ENCODE measurements around the gene MAP4K3. TPM values are rescaled to one million over a fixed set of nuclear protein-coding genes. Genes with fewer than 3 reads are reported as not detected.
"Not testable (repeated sequence)": the region's sequence is repeated elsewhere in the genome, so short reads cannot be mapped to it uniquely, and the experiment has no call there.

MAP4K3 gene
- polyA plus RNA-seq, 3 donors = 5.2 to 11.7 (median 10.3) TPM

DNA sequence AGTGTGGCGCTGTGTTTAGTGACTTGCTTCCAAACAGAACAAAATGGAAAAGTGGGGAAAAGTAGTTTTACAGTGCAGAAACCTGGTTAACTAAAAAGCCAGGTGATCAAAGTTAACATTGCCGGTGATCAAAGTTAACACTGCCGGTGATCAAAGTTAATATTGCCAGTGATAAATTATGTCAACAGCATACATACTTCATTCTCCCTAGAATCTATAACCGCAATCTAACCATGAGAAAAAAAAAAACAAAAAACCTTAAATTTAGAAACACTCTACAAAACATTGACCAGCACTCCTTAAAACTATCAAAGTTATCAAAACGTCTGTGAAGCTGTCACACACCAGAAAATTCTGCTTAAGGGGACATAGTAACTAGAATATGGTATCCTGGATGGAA is 18.6 kb downstream of the MAP4K3 start:
- H3K27ac ChIP-seq (ENCODE audit: low read depth, low read length) = no peak overlapping the region
- 36 to 90% (median 86%) methylated on average over 5 of the region's 5 CpGs for WGBS, 3 donors

DNA sequence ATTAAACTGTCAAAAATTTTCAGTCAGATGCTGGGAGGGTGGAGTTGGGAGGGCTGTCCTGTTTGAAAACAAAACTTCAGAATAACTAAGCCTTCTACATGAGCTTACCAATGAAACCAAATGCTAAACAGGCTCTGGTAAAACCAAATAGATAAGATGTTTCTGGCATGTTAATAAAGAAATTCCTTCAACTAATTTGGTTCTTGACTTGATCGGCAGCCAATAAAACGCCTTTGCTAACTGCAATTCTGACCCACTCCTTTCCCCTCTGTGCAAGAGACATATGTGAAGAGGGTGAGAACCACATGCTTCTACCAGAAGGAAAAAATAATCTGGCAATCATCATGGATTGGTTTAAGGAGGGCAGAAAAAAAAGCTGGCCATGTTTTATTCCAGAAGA is 20.9 kb downstream of the MAP4K3 start:
- 50 to 69% (median 63%) methylated on average over 2 of the region's 2 CpGs for WGBS, 3 donors
- H3K27ac ChIP-seq (ENCODE audit: low read depth, low read length) = no peak overlapping the region

DNA sequence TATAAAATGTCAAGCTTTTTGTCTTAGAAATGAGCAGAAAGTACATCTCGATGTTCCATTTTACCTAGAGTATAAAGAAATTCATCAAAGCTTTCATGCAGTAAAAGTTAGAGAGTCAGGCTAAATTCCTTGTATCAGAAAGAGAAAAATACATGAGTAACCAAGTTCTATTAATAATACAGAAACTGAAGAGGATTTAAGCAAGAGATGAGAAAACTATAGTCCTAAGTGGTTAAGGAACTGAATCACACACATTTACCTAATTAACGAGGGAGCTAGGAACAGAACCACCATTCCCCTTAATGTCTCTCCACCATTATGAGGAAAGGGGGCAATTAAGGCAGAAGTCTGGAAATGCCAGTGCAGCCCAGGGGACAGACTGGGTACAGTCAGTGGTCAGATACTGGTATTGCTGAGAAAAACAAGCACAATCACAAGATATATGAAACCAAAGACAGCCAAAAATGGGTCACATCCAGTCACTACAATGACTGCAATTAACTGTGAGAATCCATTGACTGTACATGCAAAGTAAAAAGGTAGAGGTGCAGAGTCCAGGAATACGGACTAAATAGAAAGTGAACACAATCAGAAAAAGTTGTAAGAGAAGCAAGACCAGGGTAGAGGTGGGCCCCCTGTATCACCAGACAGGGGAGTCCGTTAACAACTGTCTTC is 23.9 kb downstream of the MAP4K3 start:
- H3K27ac ChIP-seq (ENCODE audit: low read depth, low read length) = no peak overlapping the region
- WGBS, 3 donors = 85 to 89% (median 88%) methylated on average over 4 of the region's 4 CpGs

DNA sequence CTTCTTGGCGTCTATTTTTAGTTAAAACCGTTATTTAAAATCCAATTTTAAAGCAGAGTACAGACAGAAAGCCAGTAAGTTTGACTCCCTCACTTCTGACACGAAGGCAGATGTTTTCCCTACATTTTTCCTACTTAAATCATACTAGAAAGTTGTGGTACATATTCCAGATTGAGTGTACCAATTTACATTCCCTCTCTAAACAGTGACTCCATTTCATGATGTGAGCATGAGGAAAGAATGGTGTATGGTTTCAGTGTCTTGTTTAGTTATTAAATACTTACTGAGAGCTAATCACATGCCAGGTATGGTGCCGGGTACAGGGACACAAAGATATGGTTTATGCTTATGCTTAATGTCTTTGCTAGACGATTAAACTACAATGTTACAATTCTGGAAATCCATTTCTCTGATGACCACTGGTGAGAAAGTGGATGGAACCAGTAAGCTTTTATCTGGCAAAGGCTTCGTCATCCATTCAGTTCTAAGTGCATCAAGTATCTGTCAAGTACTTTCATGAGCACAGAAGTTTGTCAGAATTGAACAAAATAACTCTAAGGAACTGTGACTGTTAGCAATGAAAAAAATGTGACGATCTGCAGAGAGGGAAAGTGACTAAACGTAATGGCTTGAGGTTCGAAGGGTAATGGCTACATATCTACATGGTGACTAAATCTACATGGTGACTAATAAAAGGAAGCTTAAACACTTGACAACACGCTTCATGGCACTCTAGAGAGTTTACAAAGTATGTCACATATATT is 25.7 kb downstream of the MAP4K3 start:
- H3K27ac ChIP-seq (ENCODE audit: low read depth, low read length) = no peak overlapping the region
- WGBS, 3 donors = 70 to 81% (median 76%) methylated on average over 10 of the region's 10 CpGs

DNA sequence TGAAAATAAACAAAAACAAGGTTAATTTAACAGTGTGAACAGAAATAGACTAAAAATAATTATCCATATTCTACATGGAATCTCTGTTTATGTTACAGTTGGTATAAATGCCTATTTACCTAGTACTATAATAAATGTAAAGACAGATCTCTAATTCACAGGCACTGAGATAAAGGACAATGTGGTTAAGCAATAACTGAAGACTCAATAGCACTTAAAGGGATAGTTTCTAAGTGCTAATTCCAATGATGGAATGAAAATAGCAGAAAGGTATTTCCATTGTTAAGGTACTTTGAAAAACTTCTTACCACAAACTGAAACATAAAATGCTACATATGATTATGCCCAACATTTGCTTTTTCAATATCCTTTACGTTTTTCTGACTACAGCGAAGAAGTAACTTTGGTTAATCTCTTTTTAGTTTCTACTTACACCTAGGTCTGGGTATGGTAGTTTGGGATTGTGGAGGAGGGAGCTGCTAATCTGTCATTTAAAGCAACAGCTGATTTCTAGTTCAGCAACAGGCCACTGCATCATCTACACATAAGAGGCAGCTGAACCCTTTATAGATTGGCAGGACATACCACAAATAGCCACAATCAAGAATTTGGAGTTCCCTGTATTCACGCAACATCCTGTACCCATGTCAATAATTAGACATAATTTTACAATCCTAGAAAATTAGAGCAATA is 27.2 kb downstream of the MAP4K3 start:
- WGBS, 3 donors = 86 to 94% (median 93%) methylated on average over 3 of the region's 3 CpGs
- H3K27ac ChIP-seq (ENCODE audit: low read depth, low read length) = no peak overlapping the region

DNA sequence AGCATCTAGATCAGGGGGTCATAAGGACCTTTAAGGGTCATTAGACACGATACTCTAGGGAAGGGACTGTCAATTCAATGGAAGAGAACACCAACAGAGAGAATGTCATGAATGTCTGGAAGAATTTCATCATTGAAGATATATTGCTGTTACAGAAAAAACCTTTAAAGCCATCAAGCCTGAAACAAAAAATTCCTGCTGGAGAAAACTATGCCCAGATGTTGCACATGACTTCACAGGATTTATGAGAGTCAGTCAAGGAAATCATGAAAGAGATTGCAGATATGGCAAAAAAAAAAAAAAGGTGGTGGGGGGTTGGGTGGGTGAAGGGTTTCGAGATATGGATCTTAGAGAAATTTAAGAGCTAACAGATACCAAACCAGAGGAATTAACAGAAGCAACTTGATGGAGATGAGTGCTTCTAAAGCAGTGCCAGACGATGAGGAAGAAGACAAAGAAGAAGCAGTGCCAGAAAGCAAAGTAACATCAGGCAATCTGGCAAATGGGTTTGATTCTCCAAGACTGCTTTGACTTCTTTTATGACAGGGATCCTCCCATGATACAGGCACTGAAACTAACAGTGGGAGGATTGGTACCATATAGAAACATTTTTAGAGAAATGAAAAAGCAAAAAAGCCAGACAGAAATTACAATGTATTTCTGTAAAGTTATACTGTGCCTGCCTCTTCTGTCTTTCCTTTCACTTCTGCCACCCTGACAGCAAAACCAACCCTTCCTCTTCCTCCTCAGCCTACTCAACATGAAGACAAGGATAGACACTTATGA is 28.5 kb downstream of the MAP4K3 start:
- H3K27ac ChIP-seq (ENCODE audit: low read depth, low read length) = no peak overlapping the region
- 64 to 88% (median 80%) methylated on average over 3 of the region's 3 CpGs for WGBS, 3 donors

DNA sequence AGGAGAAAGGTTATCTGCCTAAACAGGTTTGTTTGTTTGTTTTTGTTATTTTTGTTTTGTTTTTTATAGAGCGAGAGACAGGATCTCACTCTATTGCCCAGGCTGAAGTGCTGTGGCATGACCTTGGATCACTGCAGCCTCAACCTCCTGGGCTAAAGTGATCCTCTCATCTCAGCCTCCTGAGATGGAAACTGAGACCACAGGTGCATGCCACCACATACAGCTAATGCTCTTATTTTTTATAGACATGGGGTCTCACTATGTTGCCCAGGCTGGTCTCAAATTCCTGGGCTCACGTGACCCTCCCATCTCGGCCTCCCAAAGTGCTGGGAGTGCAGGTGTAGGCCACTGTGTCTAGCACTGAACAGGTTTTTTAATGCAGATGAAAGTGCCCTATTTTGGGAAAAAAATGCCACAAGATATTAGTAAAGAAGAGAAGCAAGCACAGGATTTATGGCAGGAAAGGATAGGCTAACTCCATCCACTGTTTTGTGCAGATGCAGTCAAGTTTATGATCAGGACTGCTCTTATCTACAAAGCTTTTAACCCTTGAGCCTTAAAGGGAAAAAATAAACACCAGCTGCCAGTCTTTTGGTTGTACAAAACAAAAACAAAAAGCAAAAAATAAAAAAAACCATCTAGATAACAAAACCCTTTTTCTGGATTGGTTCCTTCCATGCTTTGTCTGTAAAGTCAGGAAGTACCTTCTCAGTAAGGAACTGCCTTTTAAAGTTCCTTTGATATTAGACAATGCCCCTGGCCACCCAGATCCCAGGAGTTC is 29.4 kb downstream of the MAP4K3 start:
- H3K27ac ChIP-seq (ENCODE audit: low read depth, low read length) = no peak overlapping the region
- WGBS, 3 donors = 94 to 98% (median 97%) methylated on average over 3 of the region's 3 CpGs

DNA sequence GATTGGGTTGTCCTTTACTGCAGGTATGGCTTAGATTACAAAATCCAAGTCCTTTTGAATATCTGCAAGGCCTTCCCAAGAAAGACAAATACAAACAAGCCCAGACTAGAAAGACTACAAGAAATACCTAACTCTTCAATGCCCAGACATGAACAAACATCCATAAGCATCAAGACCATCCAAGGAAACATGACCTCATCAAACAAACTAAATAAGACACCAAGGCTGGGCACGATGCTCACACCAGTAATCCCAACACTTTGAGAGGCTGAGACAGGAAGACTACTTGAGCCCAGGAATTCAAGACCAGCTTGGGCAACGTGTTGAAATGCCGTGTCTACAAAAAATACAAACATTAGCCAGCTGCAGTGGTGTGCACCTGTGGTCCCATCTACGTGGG is 31.7 kb downstream of the MAP4K3 start:
- WGBS, 3 donors = 76 to 92% (median 91%) methylated on average over 4 of the region's 4 CpGs

DNA sequence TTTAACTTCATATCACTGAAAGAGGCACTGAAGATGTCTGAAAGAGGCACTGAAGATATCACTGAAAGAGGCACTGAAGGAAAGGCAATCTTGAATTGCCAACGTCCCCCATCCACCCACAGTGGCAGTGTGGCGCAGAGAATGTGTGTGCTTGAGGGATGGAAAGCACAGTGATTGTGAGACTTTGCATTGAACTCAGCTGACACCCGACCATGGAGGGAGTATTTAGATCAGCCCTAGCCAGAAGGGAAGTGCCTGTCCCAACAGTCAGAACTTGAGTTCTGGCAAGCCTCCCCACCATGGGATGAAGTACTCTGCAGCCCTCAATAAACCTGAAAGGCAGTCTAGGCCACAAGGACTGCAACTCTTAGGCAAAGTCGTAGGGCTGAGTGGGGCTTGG is 33.8 kb downstream of the MAP4K3 start:
- WGBS, 3 donors = 66 to 87% (median 70%) methylated on average over 4 of the region's 4 CpGs
- no peak overlapping the region for H3K27ac ChIP-seq (ENCODE audit: low read depth, low read length)

More for the DNA sequence above, 31.7 kb downstream of the MAP4K3 start:
- no peak overlapping the region for H3K27ac ChIP-seq (ENCODE audit: low read depth, low read length)

DNA sequence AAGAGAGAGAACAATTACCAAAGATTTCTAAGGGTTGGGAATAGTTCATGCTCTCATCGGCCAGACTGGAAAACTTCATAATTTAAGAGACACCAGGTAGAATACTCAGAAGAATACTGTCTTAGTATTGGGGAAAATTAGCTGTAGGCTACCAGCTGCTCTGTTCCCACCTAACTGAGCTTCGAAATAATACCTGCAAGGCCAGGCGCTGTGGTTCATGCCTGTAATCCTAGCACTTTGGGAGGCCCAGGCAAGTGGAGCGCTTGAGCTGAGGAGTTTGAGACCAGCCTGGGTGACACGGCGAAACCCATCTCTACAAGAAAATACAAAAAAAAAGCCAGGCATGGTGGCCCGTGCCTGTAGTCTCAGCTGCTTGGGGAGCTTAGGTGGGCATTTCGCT is 35.8 kb downstream of the MAP4K3 start:
- H3K27ac ChIP-seq (ENCODE audit: low read depth, low read length) = no peak overlapping the region
- WGBS, 3 donors = 65 to 94% (median 94%) methylated on average over 8 of the region's 8 CpGs

DNA sequence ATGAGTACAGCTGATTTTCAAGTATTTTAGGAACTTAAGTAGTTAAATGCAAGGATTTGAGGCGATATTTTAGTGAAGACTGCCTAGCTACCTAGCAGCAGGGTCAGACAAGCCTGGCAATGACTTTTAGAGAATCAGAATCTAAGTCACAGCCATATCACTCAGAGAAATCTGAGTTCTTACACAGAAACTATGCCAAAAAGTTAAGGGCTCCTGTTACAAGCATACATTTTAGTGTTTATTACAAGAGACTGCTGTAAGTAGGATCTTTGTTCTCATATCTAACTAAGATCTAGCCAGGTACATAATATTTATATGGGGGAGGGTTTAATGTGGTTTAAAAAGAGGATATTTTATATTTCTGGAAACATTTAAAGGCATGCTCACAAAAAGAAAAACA is 37.5 kb downstream of the MAP4K3 start:
- no peak overlapping the region for H3K27ac ChIP-seq (ENCODE audit: low read depth, low read length)
- WGBS, 3 donors = 22 to 76% (median 60%) methylated on average over 1 of the region's 1 CpG

DNA sequence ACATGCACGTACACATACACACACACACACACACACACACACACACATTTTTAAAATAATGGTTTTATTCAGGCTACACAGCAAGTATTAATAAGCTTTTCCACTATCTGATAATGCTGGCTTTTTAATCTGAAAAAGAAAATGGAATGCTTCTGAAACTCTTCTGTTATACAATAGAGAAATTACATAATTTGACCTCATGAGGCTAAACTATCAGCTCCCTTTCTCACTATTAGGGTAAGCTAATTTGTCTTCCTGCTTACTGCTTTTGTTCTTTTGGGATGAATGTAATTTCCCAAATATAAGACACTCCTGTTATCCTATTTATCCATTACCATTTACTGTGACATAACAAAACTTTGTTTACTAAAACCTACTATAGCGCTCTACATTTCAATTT is 41.8 kb downstream of the MAP4K3 start:
- H3K27ac ChIP-seq (ENCODE audit: low read depth, low read length) = no peak overlapping the region

DNA sequence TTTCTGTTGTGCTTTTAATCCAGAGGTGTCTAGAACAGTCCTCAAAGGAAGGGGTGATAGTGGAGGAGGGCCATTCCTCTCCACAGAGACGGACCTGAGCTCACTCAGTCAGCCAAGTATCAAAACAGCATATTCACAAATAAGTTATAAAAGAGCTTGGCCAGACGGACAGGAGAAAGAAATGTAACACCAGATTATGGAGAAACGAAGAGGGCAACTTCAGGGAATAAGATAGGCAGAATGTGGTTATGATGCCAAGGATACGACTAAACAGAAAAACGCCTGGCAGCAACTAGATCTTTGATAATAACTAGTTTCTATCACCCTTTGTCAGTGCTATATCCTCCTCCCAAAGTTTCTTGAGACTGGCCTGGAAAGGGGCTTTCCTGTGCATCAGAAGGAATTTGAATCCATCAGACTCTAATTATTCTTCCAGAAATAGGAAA is 42.5 kb downstream of the MAP4K3 start:
- no peak overlapping the region for H3K27ac ChIP-seq (ENCODE audit: low read depth, low read length)
- 48 to 63% (median 49%) methylated on average over 5 of the region's 5 CpGs for WGBS, 3 donors

More for the DNA sequence above, 41.8 kb downstream of the MAP4K3 start:
- 90 to 92% (median 92%) methylated on average over 2 of the region's 2 CpGs for WGBS, 3 donors

DNA sequence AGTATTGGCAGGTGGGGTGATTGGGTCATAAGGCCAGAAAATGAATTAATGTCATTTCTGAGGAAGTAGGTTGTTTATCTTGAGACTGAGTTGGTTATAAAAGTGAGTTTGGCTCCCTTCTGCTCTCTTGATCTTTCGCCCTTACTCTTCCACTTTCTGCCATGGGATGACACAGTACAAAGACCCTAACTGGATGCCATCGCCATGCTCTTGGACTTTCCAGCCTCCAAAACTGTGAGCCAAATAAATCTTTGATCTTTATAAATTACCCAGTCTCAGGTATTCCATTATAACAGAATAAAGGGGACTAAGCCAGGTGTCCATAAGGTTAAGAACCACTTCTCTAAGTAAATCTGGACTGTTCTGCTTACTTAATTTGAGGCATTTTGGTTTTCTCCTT is 44.4 kb downstream of the MAP4K3 start:
- no peak overlapping the region for H3K27ac ChIP-seq (ENCODE audit: low read depth, low read length)
- 70 to 78% (median 75%) methylated on average over 2 of the region's 2 CpGs for WGBS, 3 donors

DNA sequence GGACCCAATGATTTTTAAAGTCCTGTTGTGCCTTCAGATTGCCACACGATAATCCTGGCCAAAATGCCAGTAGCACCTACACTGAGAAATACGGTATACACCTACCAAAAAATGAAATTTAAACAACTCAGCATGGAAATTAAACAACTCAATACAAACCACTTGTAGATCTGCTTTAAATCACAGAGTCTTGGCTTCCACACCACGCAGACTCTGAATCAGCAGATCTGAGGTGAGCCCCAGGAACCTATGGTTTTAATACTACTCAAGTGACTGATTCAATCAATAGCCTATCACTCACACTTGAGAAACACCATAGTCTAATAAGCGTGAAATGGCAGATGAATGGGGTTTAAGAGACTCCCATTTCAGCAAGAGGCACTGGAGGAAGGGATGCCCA is 46.9 kb downstream of the MAP4K3 start:
- no peak overlapping the region for H3K27ac ChIP-seq (ENCODE audit: low read depth, low read length)
- WGBS, 3 donors = 83 to 94% (median 93%) methylated on average over 4 of the region's 4 CpGs

DNA sequence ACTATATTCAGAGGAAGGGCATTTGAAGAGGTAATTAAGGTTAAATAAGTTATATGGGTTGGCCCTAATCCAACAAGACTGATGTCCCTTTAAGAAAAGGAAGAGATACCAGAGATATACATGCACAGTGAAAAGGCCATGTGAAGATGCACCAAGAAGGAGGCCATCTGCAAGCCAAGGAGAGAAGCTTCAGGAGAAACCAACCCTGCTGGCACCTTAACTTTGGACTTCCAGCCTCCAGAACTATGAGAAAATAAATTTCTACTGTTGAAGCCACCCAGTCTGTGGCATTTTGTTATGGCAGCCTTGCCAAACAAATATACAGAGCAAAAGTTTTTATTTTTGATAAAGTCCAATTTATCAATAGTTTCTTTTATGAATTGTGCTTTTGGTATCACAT is 51.0 kb downstream of the MAP4K3 start:
- H3K27ac ChIP-seq (ENCODE audit: low read depth, low read length) = no peak overlapping the region

DNA sequence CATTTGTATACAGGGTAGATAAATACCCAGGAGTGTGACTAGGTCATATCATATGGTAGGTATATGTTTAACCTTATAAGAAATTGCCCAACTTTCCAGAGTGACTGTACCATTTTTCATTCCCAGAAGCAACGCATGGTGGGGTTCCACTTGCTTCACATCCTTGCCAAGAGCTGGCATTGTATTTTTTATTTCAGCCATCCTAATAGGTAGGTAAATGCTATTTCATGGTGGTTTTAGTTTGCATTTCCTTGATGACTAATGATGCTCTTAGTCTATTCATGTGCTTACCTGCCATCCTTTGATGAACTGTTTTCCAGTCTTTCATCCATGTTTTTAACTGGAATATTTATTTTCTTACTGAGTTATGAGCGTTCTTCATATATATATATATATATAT is 51.9 kb downstream of the MAP4K3 start:
- 94 to 100% (median 96%) methylated on average over 2 of the region's 2 CpGs for WGBS, 3 donors
- H3K27ac ChIP-seq (ENCODE audit: low read depth, low read length) = no peak overlapping the region

DNA sequence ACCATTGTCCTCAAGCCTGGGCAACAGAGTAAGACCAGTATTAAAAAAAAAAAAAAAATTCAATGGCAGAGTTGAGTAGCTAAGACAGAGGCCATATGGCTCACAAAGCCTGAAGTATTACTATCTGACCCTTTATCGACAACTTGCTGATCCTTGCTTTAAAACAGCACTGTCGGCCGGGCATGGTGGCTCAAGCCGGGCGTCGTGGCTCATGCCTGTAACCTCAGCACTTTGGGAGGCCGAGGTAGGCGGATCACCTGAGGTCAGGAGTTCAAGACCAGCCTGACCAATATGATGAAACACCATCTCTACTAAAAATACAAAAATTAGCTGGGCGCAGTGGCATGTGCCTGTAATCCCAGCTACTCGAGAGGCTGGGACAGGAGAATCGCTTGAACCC is 53.0 kb downstream of the MAP4K3 start:
- 98 to 99% (median 99%) methylated on average over 10 to 11 of the region's 11 CpGs for WGBS, 3 donors
- not testable (repeated sequence) for H3K27ac ChIP-seq (ENCODE audit: low read depth, low read length)
